ENCODE results near the gene ABCG4.

DNA sequence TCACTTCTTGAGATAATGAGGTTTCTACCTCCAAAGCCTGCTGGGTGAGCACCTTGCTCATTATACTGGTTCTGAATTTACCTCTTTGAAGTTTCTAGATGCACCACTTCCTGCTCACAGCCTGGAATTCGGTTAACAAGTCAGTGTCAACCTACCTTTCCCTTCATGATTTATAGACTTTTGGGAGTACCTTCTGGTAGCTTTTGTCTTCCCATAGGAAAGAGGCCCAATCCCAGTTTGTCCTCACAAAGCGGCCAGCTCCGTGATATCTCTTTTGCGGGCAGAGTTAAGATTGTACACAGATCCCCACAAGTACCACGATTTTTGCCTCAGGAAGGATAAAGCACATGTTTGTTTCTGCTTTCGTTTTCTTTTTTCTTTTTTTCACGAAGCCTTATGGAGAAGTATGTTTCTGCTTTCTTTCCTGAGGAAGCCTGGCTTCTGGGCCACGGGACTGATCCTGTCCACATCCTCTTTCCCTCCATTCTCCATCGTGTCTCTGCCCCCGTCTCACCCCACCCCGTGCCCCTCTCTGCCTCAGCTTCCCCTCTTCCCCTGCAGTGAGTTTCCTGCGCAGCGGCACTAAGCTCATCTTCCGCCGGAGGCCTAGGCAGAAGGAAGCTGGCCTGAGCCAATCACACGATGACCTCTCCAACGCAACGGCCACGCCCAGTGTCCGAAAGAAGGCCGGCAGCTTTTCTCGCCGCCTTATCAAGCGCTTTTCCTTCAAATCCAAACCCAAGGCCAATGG lies 33.2 kb upstream of the ABCG4 start:
- TF ChIP-seq POLR2A (IDR thresholded peaks at IDR 0.05; ENCODE audit: borderline replicate concordance, extremely low read depth, insufficient read depth, insufficient read length) (no peak), CTCF (IDR thresholded peaks at IDR 0.05 in 2 of 3, conservative IDR thresholded peaks at IDR 0.05 in 1 of 3; ENCODE audit: borderline replicate concordance in 1 of 3, insufficient read depth in 1 of 3, low read depth in 2 of 3, low read length in 2 of 3) (no peak), RAD21 (IDR thresholded peaks at IDR 0.05; ENCODE audit: low read depth) (no peak), EZH2 (IDR thresholded peaks at IDR 0.05) (no peak), POLR2AphosphoS5 (IDR thresholded peaks at IDR 0.05; ENCODE audit: low read depth, low read length) (no peak), SP1 (IDR thresholded peaks at IDR 0.05; ENCODE audit: low read depth) (no peak)
- TF ChIP-seq, protein P1, sequence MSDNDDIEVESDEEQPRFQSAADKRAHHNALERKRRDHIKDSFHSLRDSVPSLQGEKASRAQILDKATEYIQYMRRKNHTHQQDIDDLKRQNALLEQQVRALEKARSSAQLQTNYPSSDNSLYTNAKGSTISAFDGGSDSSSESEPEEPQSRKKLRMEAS (IDR thresholded peaks at IDR 0.05), result no peak
